Esophagus muscularis mucosa (tissue), 4 donors: Measurements from ENCODE around the gene LYSMD4. TPM values are rescaled to one million over a fixed set of nuclear protein-coding genes. Genes with fewer than 3 reads are reported as not detected.
"Not testable (repeated sequence)": the region's sequence is repeated elsewhere in the genome, so short reads cannot be mapped to it uniquely, and the experiment has no call there.

Source experiments
- DNase-seq: peaks from one replicate; pipeline ENCODE4 v3.0.0-alpha.2; 2017; ENCODE audit errors: extremely low spot score
- H3K27ac ChIP-seq, 4 donors: fragments of 200-600 bp; sonication (generic); replicated peaks in 1 of 4; 1 replicate in 3 of 4; 2 replicates in 1 of 4; pipeline ENCODE4 v1.5.1; 2016 to 2019; ENCODE audit warnings: mild to moderate bottlenecking in 1 of 4
- H3K27me3 ChIP-seq, 4 donors: fragments of 200-600 bp; sonication (generic); one replicate each; pipeline versions ENCODE4 v1.5.1 to v1.6.0; 2016 to 2019
- H3K36me3 ChIP-seq, 4 donors: fragments of 200-600 bp; sonication (generic); one replicate each; pipeline ENCODE4 v1.5.1; 2016 to 2019
- H3K4me1 ChIP-seq, 4 donors: fragments of 200-600 bp; sonication (generic); one replicate each; pipeline ENCODE4 v1.5.1; 2016 to 2019
- H3K4me3 ChIP-seq, 4 donors: fragments of 200-600 bp; sonication (generic); 1 replicate in 2 of 4; 2 replicates in 2 of 4; pipeline ENCODE4 v1.5.1; 2016 to 2019; ENCODE audit warnings: mild to moderate bottlenecking in 4 of 4, moderate library complexity in 1 of 4
- H3K9me3 ChIP-seq, 4 donors: fragments of 200-600 bp; sonication (generic); 1 replicate in 3 of 4; 2 replicates in 1 of 4; pipeline ENCODE4 v1.5.1; 2016 to 2019
- CTCF ChIP-seq, 3 experiments: fragments of 200-600 bp in 2 of 3; fragments of 450-650 bp in 1 of 3; sonication (generic) in 2 of 3; IDR thresholded peaks; one replicate each; pipeline ENCODE4 v1.5.1; 2017 to 2019; ENCODE audit warnings: antibody characterized with exemption in 3 of 3, mild to moderate bottlenecking in 2 of 3, moderate library complexity in 1 of 3
- EP300 ChIP-seq: sonication (generic); formaldehyde crosslinking; IDR thresholded peaks from one replicate; pipeline ENCODE4 v1.6.1; 2017; ENCODE audit warnings: antibody characterized with exemption
- POLR2A ChIP-seq: fragments of 450-650 bp; IDR thresholded peaks from one replicate; pipeline ENCODE4 v1.6.1; 2017; ENCODE audit warnings: antibody characterized with exemption, moderate library complexity, mild to moderate bottlenecking, low read depth
- POLR2AphosphoS5 ChIP-seq, 2 donors: sonication (generic); formaldehyde crosslinking; IDR thresholded peaks; one replicate each; pipeline ENCODE4 v1.6.1; 2017; ENCODE audit warnings: antibody characterized with exemption in 2 of 2
- WGBS: methylation state at CpG from one replicate; pipeline ENCODE4 v1.1.5; 2018; 5-methylcytosine and 5-hydroxymethylcytosine counted together
- intact Hi-C: fragments of 100-400 bp; cut with DNase I; formaldehyde crosslinking; loops from one replicate; pipeline ENCODE4 v1.15.1; 2023
- total RNA-seq, 4 donors: library from RNA; depleted of rRNA; stranded (reverse); fragments of >200 nt; gene quantifications; one replicate each; pipeline versions ENCODE4 v1.1.0 to v1.2.1, GENCODE V29; 2016

LYSMD4 gene
- 10 to 100 TPM in 3 of 4 donors, 1 to 10 TPM in 1; 7.6 to 15.8 (median 15.2) TPM for total RNA-seq

GRCh38 chr15:99733268-99734039 lies at the start of gene LYSMD4:
Gene LYSMD4, minus strand, starts transcription at chr15:99733437. Its CDS starts 1,438 bp downstream, at chr15:99731999.
- Histone ChIP-seq H3K36me3 (peaks cover 0 to 12% (median 10%) of the 10 kb centered on the region in 4 donors), H3K27ac (peak within 1 kb of the TSS; percentile 90 to 94 (median 92)), H3K27me3 (no peaks in the 10 kb centered on the region), H3K4me1 (peaks cover 23 to 48% (median 36%) of the 10 kb centered on the region in 4 donors), H3K4me3 (peak within 1 kb of the TSS; percentile 86 to 97 (median 92)), H3K9me3 (no peaks in the 10 kb centered on the region)
- DNase-seq, result peak; percentile 99
- TF ChIP-seq EP300 (no peak), POLR2AphosphoS5 (IDR thresholded peaks at IDR 0.05) (peak; percentile 81 to 92), POLR2A (peak; percentile 84)
- intact Hi-C loops, result no loop called here
- WGBS, result 30% methylated on average over 22 of the region's 69 CpGs

GRCh38 chr15:99782029-99782428 lies 48.8 kb upstream of the LYSMD4 start:
- 86% methylated on average over 1 of the region's 4 CpGs for WGBS
- H3K27me3 ChIP-seq, H3K27ac ChIP-seq, H3K36me3 ChIP-seq, H3K4me3 ChIP-seq, H3K4me1 ChIP-seq, H3K9me3 ChIP-seq, DNase-seq, intact Hi-C loops: not testable (repeated sequence)

- no peak overlapping the region for H3K27ac ChIP-seq
- H3K4me3 ChIP-seq, result no peak overlapping the region
- no peak for TF ChIP-seq CTCF (IDR thresholded peaks at IDR 0.05)
- TF ChIP-seq POLR2A, result no peak
- no peak for TF ChIP-seq POLR2AphosphoS5 (IDR thresholded peaks at IDR 0.05)
- TF ChIP-seq EP300, result no peak
- no peaks in the 10 kb centered on the region for H3K4me1 ChIP-seq
- H3K27me3 ChIP-seq, result no peaks in the 10 kb centered on the region
- intact Hi-C loops, result no loop called here
- 100% methylated on average over 1 of the region's 1 CpG for WGBS
- no peak for DNase-seq
- H3K36me3 ChIP-seq, result no peaks in the 10 kb centered on the region
- H3K9me3 ChIP-seq, result no peaks in the 10 kb centered on the region
Observed at GRCh38 chr15:99777144-99777543, 43.9 kb upstream of the LYSMD4 start.

GRCh38 chr15:99764522-99764921 lies 31.3 kb upstream of the LYSMD4 start:
- Histone ChIP-seq H3K9me3 (no peaks in the 10 kb centered on the region), H3K27me3 (no peaks in the 10 kb centered on the region), H3K4me3 (no peak overlapping the region), H3K27ac (no peak overlapping the region), H3K4me1 (no peaks in the 10 kb centered on the region), H3K36me3 (no peaks in the 10 kb centered on the region)
- no peak for DNase-seq
- WGBS, result 84% methylated on average over 3 of the region's 3 CpGs
- intact Hi-C loops, result no loop called here
- no peak for TF ChIP-seq EP300
- no peak for TF ChIP-seq POLR2A
- TF ChIP-seq POLR2AphosphoS5 (IDR thresholded peaks at IDR 0.05), result no peak
- TF ChIP-seq CTCF (IDR thresholded peaks at IDR 0.05), result no peak

- WGBS, result 92% methylated on average over 2 of the region's 2 CpGs
- no peak overlapping the region for H3K4me3 ChIP-seq
- no peaks in the 10 kb centered on the region for H3K36me3 ChIP-seq
- no peak for DNase-seq
- TF ChIP-seq EP300 (no peak), POLR2AphosphoS5 (IDR thresholded peaks at IDR 0.05) (no peak), POLR2A (no peak), CTCF (IDR thresholded peaks at IDR 0.05) (no peak)
- no peaks in the 10 kb centered on the region for H3K27me3 ChIP-seq
- intact Hi-C loops, result no loop called here
- no peak overlapping the region for H3K27ac ChIP-seq
- no peaks in the 10 kb centered on the region for H3K4me1 ChIP-seq
- no peaks in the 10 kb centered on the region for H3K9me3 ChIP-seq
Observed at GRCh38 chr15:99763827-99764226, 30.6 kb upstream of the LYSMD4 start.
